Measurements from ENCODE around the gene STX2. TPM values are rescaled to one million over a fixed set of nuclear protein-coding genes. Genes with fewer than 3 reads are reported as not detected.

Gene STX2
- total and polyA plus RNA-seq, 2 donors (not counting 3 experiments of a cell fraction or from before 2014, with no cell fraction given), result 26.2 to 32.6 TPM

DNA sequence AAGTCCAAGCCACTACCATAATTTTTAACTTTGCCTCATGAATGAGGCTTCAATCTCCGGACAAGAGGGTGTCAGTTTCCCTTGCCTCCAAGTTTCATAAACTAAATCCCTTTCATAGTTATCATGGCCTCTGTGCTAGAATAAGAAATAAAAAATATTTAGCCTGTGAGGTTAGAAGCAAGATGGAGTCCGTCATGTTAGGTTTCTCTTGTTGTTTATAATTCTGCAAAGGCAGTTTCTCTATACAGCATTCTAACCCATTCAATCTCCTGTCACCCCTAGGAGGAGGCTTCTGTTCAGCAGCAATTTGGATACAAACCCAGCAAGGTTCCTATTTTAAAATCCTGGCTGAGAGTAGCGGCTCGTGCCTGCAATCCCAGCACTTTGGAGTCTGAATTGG lies 17.0 kb upstream of the STX2 start:
- no peaks in the 10 kb centered on the region for H3K79me2 ChIP-seq (ENCODE audit: control insufficient read depth, insufficient read depth, low read length)
- DNase-seq (ENCODE audit: low read depth, low spot score), result no peak
- ChIA-PET CTCF (no interaction called here), POLR2A (no interaction called here)
- intact Hi-C loops (cut with micrococcal nuclease) (no loop called here), dilution Hi-C loops (cut with MboI; ENCODE audit: extremely low pct_ligation_motif_present, low sequenced_read_pairs) (no loop called here)
- H3K4me2 ChIP-seq (ENCODE audit: insufficient read depth, low read length), result no peak overlapping the region
- H3K4me1 ChIP-seq (ENCODE audit: control insufficient read depth, extremely low read depth, insufficient read depth, low read length), result no peaks in the 10 kb centered on the region
- H4K20me1 ChIP-seq (replicated peaks; ENCODE audit: control insufficient read depth, extremely low read depth, insufficient read depth, low read length), result no peaks in the 10 kb centered on the region
- H3K9ac ChIP-seq (replicated peaks; ENCODE audit: extremely low read depth, insufficient read depth, low read length), result no peak overlapping the region
- no peaks in the 10 kb centered on the region for H3K9me1 ChIP-seq (replicated peaks; ENCODE audit: control insufficient read depth, extremely low read depth, insufficient read depth, low read length)
- H2AFZ ChIP-seq (ENCODE audit: low read depth, low read length), result no peak overlapping the region
- no TSS peak for BruUV-seq (replicated peaks)
- H3K27me3 ChIP-seq (ENCODE audit: control insufficient read depth in 2 of 2, insufficient read depth in 2 of 2, low read length in 2 of 2), result peaks cover 0 to 2% of the 10 kb centered on the region in 2 experiments
- no peak for FAIRE-seq
- H3K27ac ChIP-seq (ENCODE audit: insufficient read depth, low read depth, low read length), result no peak overlapping the region
- no peaks in the 10 kb centered on the region for H3K9me3 ChIP-seq (replicated peaks; ENCODE audit: control insufficient read depth, insufficient read depth, low read length)
- TF ChIP-seq FOS (IDR thresholded peaks at IDR 0.05; ENCODE audit: borderline replicate concordance, insufficient read depth, low read length) (no peak), EZH2 (IDR thresholded peaks at IDR 0.05; ENCODE audit: borderline replicate concordance, low read depth, low read length, severe bottlenecking) (no peak), GATA2 (IDR thresholded peaks at IDR 0.05; ENCODE audit: insufficient read depth, insufficient read length, low read depth, low read length) (no peak), JUN (IDR thresholded peaks at IDR 0.05; ENCODE audit: borderline replicate concordance, insufficient read depth, insufficient read length, low read depth) (no peak), MYC (IDR thresholded peaks at IDR 0.05; ENCODE audit: low read depth, low read length) (no peak), POLR2A (IDR thresholded peaks at IDR 0.05; ENCODE audit: low read depth, low read length) (no peak), POLR2AphosphoS5 (IDR thresholded peaks at IDR 0.05; ENCODE audit: insufficient read depth, low read depth, low read length) (no peak)
- TF ChIP-seq, protein P1, sequence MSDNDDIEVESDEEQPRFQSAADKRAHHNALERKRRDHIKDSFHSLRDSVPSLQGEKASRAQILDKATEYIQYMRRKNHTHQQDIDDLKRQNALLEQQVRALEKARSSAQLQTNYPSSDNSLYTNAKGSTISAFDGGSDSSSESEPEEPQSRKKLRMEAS (IDR thresholded peaks at IDR 0.05; ENCODE audit: insufficient read depth, insufficient read length), result no peak
- TF ChIP-seq, protein P2, sequence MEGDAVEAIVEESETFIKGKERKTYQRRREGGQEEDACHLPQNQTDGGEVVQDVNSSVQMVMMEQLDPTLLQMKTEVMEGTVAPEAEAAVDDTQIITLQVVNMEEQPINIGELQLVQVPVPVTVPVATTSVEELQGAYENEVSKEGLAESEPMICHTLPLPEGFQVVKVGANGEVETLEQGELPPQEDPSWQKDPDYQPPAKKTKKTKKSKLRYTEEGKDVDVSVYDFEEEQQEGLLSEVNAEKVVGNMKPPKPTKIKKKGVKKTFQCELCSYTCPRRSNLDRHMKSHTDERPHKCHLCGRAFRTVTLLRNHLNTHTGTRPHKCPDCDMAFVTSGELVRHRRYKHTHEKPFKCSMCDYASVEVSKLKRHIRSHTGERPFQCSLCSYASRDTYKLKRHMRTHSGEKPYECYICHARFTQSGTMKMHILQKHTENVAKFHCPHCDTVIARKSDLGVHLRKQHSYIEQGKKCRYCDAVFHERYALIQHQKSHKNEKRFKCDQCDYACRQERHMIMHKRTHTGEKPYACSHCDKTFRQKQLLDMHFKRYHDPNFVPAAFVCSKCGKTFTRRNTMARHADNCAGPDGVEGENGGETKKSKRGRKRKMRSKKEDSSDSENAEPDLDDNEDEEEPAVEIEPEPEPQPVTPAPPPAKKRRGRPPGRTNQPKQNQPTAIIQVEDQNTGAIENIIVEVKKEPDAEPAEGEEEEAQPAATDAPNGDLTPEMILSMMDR (IDR thresholded peaks at IDR 0.05; ENCODE audit: extremely low read depth in 1 of 2, insufficient read depth in 1 of 2, low read depth in 1 of 2, low read length in 2 of 2), result no peak
- H3K4me3 ChIP-seq (replicated peaks in 1 of 3; ENCODE audit: insufficient read depth in 1 of 3, low read depth in 1 of 3, low read length in 3 of 3), result no peak overlapping the region
- no peaks in the 10 kb centered on the region for H3K36me3 ChIP-seq (ENCODE audit: control insufficient read depth in 2 of 2, extremely low read depth in 1 of 2, insufficient read depth in 2 of 2, low read length in 2 of 2)
